NB4 (cell line): ENCODE measurements around the gene TMPRSS11B.

Experiments
- DNase-seq: peaks from one replicate; pipeline ENCODE4 v3.0.0; 2010; ENCODE audit warnings: low read depth
- H3K4me3 ChIP-seq: one replicate; pipeline ENCODE4 v1.5.1; 2011; ENCODE audit warnings: mild to moderate bottlenecking, low read depth, low read length, moderate library complexity
- CTCF ChIP-seq: IDR thresholded peaks from one replicate; pipeline ENCODE4 v1.5.1; 2012; ENCODE audit warnings: low read depth, low read length
- MAX ChIP-seq: IDR thresholded peaks from 2 replicates; pipeline ENCODE4 v1.6.1; 2011; ENCODE audit warnings: low read depth, low read length
- MYC ChIP-seq: IDR thresholded peaks from 2 replicates; pipeline ENCODE4 v1.6.1; 2011; ENCODE audit warnings: low read depth, low read length
- POLR2A ChIP-seq: IDR thresholded peaks from 2 replicates; pipeline ENCODE4 v1.6.1; 2011; ENCODE audit warnings: mild to moderate bottlenecking; ENCODE audit not compliant: insufficient read length; ENCODE audit errors: extremely low read depth

TMPRSS11B gene

DNA sequence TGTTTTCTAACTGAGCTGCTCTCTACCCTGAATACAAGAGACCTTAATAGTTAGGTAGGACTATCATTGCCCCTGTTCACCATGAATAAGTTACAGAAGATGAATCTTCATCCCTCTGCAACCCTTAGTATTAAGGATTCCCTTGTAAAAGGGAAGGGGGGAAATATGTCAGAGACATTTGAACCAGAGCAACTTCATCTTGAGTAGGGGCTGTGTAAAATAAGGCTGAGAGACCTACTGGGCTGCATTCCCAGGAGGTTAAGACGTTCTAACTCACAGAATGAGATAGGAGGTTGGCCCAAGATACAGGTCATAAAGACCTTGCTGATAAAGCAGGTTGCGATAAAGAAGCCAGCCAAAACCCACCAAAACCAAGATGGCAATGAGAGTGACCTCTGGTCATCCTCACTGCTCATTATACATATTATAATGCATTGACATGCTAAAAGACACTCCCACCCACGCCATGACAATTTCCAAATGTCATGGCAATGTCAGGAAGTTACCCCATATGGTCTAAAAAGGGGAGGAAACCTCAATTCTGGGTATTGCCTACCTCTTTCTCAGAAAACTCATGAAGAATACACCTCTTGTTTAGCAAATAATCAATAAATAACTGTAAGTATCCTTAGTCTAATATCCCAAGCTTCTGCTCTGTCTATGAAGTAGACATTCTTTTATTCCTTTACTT lies 19.5 kb upstream of the TMPRSS11B start:
- H3K4me3 ChIP-seq = no peak overlapping the region
- no peak for DNase-seq
- no peak for TF ChIP-seq POLR2A
- no peak for TF ChIP-seq MAX
- TF ChIP-seq MYC = no peak
- TF ChIP-seq CTCF = no peak

GRCh38 chr4:68259191-68259590 lies 13.7 kb upstream of the TMPRSS11B start:
- TF ChIP-seq CTCF = no peak
- no peak for TF ChIP-seq POLR2A
- no peak for TF ChIP-seq MYC
- no peak for TF ChIP-seq MAX
- no peak for DNase-seq
- no peak overlapping the region for H3K4me3 ChIP-seq

- TF ChIP-seq CTCF (no peak), MAX (no peak), POLR2A (no peak), MYC (no peak)
- no peak for DNase-seq
- H3K4me3 ChIP-seq = no peak overlapping the region
Measured at GRCh38 chr4:68257719-68258118, 12.2 kb upstream of the TMPRSS11B start.

GRCh38 chr4:68256284-68256683 lies 10.8 kb upstream of the TMPRSS11B start:
- H3K4me3 ChIP-seq = no peak overlapping the region
- DNase-seq = no peak
- TF ChIP-seq CTCF = no peak
- no peak for TF ChIP-seq MYC
- no peak for TF ChIP-seq POLR2A
- no peak for TF ChIP-seq MAX

DNA sequence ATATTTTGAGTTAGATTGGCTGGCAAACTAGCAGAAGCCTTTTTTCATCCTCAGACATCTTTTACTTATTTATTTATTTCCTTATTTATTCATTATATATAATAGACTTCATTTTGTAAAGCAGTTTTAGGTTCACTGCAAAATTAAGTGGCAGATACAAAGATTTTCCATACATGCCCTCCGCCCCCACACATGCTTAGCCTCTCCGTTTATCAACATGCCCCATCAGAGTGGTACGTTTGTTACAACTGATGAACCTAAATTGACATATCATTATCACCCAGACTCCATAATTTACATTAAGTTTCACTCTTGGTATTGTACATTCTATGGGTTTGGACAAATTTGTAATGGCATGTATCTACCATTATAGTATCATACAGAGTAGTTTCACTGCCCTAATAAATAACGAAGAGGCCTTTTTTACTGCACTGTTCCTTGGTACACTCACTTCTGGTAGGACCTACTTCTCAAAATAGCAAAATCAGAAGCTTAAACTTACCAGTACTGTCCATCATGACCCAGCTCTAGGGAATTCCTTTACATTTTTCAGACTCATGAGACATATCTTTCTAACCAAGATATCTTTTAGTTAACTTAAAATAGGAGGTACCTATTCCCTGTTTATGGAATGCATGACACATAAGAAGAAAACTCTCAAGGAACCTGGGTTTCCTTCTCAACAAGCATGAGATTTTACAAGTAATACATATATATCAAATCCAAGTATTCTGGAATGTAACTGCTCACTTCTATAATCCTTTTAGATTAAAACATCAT lies 4.8 kb upstream of the TMPRSS11B start:
- no peak overlapping the region for H3K4me3 ChIP-seq
- TF ChIP-seq MYC = no peak
- TF ChIP-seq MAX = no peak
- no peak for TF ChIP-seq POLR2A
- TF ChIP-seq CTCF = no peak
- DNase-seq = no peak
